ENCODE measurements around the gene CDK3.
"Not testable (repeated sequence)": the region's sequence is repeated elsewhere in the genome, so short reads cannot be mapped to it uniquely, and the experiment has no call there.

The CDK3 gene

DNA sequence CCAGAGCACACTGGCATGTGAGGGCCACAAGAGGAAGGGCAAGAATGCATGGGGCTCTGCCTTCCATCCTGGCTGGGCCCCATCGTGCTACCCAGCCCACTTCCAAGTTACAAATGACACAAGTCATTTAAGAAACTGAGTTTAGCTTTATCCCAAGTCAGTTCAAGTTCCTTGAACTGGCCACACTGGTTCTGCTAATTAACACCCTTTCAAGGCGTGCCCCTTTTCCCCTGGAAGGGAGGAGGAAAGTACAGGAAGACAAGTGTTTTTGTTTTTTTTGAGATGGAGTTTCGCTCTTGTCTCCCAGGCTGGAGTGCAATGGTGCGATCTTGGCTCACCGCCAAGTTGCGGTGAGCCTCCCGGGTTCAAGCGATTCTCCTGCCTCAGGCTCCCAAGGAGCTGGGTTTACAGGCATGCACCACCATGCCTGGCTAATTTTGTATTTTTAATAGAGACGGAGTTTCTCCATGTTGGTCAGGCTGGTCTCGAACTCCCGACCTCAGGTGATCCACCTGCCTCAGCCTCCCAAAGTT is 43.9 kb downstream of the CDK3 start:
- DNase-seq = not testable (repeated sequence)

DNA sequence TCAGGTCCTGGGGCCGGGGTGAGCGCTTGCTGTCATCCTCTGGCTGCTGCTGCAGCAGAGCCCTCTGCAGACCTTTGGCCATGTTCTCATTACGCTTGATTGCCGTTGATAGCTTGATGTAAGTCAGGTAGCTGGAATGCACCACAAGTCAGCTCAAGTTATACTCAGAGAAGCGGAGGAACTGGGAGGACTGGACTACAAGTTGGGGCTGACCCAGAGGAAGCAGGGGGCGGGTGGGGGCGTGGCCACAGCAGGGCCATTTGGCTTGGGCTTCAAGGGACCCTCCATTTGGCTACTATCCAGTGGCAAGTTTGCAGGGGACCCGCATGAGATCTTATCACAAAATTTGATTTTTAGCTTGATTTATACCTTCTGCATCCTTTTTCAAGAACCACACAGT is 45.4 kb downstream of the CDK3 start:
- DNase-seq = no peak

DNA sequence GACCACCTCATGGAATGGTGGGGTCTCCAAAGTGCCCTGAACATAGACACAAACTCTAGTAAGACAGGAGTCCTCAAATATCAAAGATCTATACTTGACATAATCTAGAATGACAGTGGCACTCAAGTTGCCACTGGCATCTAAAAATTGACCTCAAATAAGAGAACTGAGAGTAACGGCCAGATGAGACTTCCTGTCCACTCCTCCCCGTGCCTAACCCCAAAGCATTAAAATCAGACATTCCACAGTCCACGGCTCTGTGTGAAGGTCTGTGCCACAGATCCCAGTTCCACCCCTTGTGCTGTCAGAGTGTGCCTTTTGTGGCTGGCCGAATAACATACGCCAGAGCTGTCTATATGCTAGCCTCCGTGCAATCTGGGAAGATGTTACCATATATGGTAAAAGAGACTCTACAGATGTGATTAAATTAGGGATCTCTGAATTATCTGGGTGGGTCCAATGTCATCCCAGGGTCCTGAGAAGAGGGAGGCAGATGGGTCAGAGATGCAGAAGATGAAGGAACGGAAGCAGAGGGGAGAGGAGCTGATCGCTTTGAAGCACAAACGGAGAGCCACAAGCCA is 47.5 kb downstream of the CDK3 start:
- no peak for DNase-seq

GRCh38 chr17:76048711-76049110 is 48.1 kb downstream of the CDK3 start:
- no peak for DNase-seq

DNA sequence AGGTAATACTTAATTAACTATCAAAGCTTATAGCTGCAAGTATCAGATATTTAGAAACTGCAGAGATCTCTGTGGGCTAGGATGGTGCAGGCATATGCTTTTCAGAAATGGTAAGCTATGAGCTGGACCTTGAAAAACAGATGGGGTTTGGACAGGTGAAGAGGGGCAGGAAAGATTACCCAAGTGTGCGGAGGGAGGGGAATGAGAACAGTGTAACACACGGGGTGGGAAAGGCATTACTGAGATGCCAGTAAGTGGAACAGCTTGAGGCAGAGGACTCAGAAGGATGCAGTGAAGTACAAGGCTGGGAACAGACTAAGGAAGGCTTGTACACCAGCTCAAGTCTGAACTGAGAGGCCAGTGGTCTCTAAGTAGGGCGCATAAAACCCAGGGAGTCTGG is 48.6 kb downstream of the CDK3 start:
- DNase-seq = no peak

DNA sequence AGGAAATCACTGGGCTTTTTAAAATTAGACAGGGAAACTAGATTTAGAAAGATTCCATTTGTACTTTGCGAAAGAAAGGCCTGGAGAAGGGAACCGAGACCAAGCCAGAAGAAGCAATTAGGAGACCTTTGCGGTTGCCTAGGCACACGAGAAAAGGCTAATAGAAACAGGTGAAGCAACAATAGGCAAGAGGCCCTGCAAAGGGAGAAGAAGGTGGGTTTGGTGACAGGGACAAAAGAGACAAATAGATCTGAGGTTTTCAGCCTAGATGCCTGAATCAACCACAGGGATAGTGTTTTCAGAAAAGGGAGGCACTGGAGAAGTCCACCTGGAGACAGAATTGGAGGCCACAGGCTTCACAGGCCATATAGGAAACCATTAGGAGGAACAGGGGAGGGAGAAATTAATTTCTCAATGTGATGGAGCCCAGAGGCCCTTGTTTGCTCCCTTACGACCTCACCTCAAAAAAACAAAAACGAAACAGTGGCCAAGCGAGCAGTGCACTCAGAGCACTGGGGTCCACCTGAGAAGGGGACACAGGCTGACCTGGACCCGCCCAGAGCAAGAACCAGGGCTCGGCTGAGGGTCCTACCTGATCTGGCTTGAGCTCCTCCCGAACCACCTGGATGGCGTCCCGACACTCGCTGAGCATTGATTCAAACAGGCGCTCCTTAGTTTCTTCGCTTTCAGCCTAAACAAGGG is 49.3 kb downstream of the CDK3 start:
- no peak for DNase-seq

- DNase-seq = no peak
These were observed 50.1 kb downstream of the CDK3 start for GRCh38 chr17:76050538-76051467.

DNA sequence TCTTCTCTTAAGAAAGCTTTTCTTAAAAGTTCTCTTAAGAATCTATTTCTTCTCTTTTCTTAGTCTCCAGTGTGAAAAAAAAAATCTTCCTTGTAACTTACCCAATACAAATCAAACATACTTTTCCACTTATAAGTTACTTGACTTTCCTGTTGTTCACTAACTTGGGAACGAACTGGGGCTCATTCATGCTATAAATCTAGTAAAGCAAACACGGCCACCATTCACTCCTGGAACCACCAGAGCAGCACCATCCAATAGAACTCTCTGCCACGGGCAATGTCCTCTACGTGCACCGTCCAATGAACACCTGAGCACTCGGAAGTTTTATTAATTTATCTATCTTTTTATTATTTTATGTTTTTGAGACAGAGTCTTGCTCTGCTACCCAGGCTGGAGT is 50.9 kb downstream of the CDK3 start:
- DNase-seq = no peak

DNA sequence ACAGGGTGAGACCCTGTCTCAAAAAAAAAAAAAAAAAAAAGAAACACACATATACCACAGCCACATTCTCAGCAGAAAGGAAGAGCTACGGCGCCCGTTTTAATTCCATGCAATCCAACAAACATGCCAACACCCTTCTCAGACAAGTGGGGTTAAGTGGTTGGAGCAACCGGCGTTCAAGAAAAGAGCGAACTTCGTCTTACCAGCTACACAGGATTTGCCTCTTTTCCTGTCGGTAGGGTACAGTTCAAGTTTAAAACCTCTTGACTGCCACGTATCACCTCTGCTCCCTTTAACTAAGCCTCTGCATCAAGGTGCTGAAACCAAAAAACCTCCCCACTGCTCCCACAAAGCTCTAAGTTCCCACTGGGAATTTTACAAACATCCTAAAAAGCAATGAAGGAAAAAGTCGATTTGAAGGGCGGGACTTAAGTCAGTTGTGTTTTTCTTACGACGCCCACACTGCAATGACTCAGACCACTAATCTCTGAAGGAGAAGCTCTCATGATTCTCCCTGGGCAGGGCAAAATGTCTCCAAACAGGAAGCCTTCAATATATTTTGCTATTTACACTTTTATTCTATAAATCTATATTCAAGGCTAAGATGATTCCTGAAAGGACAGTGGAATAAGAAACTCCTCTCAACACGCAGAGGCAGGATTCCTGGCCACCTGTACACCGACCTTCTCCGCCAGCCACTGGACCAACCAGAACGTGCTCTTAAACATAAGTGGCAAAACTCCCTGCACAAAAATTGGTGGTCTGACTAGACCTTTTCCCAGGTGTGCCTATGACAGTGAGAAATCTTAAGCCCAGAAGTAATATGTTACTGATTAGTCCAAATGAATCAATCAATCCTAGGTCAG is 52.8 kb downstream of the CDK3 start:
- DNase-seq = no peak

- DNase-seq = no peak
These were observed 53.4 kb downstream of the CDK3 start for GRCh38 chr17:76054112-76054476.

Measured in stimulated activated naive CD4-positive, alpha-beta T cell treated with Interleukin-2 at 50 U/mL for 16 hours (primary cell).